Measurements from ENCODE around the gene DRAXIN.

The DRAXIN gene

DNA sequence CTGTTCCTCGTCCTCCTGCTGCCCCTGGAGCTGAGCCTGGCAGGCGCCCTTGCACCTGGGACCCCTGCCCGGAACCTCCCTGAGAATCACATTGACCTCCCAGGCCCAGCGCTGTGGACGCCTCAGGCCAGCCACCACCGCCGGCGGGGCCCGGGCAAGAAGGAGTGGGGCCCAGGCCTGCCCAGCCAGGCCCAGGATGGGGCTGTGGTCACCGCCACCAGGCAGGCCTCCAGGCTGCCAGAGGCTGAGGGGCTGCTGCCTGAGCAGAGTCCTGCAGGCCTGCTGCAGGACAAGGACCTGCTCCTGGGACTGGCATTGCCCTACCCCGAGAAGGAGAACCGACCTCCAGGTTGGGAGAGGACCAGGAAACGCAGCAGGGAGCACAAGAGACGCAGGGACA lies 14.8 kb downstream of the DRAXIN start:
- no peak overlapping the region for H3K4me3 ChIP-seq (ENCODE audit: low read depth, low read length)
- DNase-seq (ENCODE audit: low read depth): no peak
- TF ChIP-seq, protein P1, sequence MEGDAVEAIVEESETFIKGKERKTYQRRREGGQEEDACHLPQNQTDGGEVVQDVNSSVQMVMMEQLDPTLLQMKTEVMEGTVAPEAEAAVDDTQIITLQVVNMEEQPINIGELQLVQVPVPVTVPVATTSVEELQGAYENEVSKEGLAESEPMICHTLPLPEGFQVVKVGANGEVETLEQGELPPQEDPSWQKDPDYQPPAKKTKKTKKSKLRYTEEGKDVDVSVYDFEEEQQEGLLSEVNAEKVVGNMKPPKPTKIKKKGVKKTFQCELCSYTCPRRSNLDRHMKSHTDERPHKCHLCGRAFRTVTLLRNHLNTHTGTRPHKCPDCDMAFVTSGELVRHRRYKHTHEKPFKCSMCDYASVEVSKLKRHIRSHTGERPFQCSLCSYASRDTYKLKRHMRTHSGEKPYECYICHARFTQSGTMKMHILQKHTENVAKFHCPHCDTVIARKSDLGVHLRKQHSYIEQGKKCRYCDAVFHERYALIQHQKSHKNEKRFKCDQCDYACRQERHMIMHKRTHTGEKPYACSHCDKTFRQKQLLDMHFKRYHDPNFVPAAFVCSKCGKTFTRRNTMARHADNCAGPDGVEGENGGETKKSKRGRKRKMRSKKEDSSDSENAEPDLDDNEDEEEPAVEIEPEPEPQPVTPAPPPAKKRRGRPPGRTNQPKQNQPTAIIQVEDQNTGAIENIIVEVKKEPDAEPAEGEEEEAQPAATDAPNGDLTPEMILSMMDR (IDR thresholded peaks at IDR 0.05; ENCODE audit: low read depth, low read length, missing control alignments): no peak
- in situ Hi-C loops (cut with HindIII; ENCODE audit: low sequenced_read_pairs): no loop called here

DNA sequence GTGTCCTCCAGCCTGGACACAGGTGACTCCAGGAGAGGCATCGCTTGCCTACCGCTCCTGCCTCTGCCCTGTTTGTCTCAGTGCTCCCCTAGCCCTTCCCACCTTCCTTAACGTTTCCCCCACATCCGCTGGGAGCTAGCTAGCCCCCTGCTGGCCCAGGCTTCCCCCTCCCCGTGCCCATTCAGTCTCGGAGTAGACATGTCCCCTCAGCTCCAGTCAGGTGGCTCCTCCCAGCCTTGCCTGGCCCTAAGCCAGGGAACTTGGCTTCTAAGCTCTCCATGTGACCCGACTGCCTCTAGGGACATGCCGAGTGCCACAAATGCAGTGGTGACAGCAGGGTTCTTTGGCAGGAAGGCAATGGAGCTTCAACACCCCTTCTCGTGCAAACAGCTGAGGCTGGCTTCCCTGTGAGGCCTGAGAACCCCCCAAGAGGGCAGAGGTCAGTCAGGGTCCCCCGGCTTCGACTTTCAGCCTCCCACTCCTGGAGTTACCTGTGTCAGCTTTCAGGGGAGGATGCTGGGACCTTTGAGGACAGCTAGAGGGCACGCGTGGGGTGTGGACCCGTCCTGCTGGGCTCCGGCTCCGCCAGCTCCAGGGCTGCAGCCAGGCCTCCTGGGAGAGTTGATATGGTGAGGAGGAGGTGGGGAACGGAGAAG lies 16.2 kb downstream of the DRAXIN start:
- no peak overlapping the region for H3K4me3 ChIP-seq (ENCODE audit: low read depth, low read length)
- TF ChIP-seq, protein P1 (IDR thresholded peaks at IDR 0.05; ENCODE audit: low read depth, low read length, missing control alignments): peak; percentile 1
- no peak for DNase-seq (ENCODE audit: low read depth)
- in situ Hi-C loops (cut with HindIII; ENCODE audit: low sequenced_read_pairs): no loop called here

DNA sequence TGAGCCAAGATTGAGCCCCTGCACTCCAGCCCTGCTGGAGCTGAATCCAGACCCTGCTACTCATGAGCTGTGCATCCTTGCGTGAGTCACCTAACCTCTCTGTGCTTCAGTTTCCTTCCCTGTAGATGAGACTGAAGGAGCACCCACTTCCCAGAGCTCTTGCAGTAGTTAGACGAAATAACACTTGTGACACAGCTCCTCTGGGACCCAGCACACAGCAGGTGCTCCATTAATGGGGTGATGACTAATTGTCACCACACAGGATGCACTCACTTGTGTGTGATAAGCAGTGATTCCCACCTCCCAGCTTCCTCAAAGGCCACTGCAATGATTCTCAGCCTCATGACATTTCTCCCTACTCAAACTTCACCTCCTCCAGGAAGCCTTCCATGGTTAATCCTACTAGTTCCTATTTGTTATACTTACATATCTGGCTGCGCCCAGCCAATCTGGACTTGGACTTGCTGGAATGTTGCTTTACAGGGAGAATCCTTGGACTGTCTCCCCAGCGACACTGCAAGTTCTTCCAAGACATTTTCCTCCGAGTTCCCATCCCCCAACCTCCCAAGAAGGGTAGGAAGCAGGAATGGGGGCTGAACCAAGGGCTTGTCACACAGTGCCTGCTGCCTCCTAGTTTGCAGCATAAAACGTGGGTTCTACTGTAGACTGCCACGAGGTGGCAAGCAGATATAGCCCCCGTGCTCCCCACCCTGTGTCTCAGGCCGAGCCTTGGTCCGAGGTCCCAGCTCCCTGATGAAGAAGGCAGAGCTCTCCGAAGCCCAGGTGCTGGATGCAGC lies 17.2 kb downstream of the DRAXIN start:
- H3K4me3 ChIP-seq (ENCODE audit: low read depth, low read length): no peak overlapping the region
- DNase-seq (ENCODE audit: low read depth): no peak
- TF ChIP-seq, protein P1 (IDR thresholded peaks at IDR 0.05; ENCODE audit: low read depth, low read length, missing control alignments): no peak
- in situ Hi-C loops (cut with HindIII; ENCODE audit: low sequenced_read_pairs): no loop called here

DNA sequence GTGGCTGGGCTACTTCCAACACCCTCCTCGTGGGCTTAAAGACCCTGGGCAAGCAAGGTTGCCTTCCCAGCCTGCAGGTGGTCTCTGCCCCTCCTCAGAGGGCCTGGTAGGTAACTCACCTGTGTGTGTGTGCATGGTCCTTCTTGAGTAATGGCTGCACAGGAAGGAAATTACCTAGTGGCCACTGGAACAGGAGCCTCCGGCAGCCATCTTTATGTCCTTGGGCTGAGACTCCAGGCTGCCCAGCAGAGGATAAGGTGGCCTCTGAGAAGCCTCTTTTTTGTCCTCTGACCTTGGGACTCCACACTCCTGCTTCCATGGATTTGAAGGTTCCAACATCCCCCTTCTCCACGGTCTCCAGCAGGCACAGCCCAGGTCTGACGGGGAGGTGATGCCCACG lies 20.0 kb downstream of the DRAXIN start:
- no peak for DNase-seq (ENCODE audit: low read depth)
- in situ Hi-C loops (cut with HindIII; ENCODE audit: low sequenced_read_pairs): loop anchor here (5.0 to 10.0 kb wide), 2 partner anchors 47 to 469 kb away; partner anchors contain the start of gene FBXO6

DNA sequence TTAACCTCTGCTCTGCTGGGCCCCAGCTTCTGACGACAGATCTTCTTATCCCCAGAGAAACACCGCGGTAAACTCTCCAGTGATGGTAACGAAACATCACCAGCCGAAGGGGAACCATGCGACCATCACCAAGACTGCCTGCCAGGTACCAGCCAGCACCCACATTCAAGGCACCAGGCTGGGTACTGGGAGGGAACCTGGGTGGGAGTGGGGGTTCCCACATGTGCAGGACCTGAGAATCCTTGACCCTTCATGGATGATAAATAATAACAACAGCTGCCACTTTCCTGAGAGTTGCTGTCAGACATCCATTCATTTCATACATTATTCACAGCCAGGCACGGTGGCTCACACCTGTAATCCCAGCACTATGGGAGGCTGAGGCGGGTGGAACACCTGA lies 20.8 kb downstream of the DRAXIN start:
- H3K4me3 ChIP-seq (ENCODE audit: low read depth, low read length): no peak overlapping the region
- DNase-seq (ENCODE audit: low read depth): no peak
- TF ChIP-seq, protein P1 (IDR thresholded peaks at IDR 0.05; ENCODE audit: low read depth, low read length, missing control alignments): no peak
- in situ Hi-C loops (cut with HindIII; ENCODE audit: low sequenced_read_pairs): loop anchor here (5.0 to 10.0 kb wide), 2 partner anchors 47 to 470 kb away; partner anchors contain the start of gene FBXO6

More for the DNA sequence above, 20.0 kb downstream of the DRAXIN start:
- TF ChIP-seq, protein P1 (IDR thresholded peaks at IDR 0.05; ENCODE audit: low read depth, low read length, missing control alignments): no peak
- no peak overlapping the region for H3K4me3 ChIP-seq (ENCODE audit: low read depth, low read length)

DNA sequence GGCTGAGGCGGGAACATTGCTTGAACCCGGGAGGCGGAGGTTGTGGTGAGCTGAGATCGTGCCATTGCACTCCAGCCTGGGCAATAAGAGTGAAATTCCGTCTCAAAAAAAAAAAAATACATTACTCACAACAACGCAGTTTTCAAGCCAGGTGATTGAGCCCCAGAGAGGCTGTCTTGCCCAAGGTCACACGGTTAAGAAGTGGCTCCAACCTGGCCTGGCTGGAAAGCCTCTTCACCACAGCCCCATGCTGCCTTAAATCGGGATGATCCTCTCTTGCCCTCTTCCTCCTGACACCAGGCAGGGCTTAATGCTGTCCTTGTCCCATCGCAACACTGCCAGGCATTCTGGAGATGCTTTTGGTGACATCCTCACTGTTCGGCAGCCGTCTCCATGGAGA lies 21.6 kb downstream of the DRAXIN start:
- DNase-seq (ENCODE audit: low read depth): no peak
- no peak overlapping the region for H3K4me3 ChIP-seq (ENCODE audit: low read depth, low read length)
- in situ Hi-C loops (cut with HindIII; ENCODE audit: low sequenced_read_pairs): loop anchor here (5.0 to 10.0 kb wide), 2 partner anchors 48 to 471 kb away; partner anchors contain the start of gene FBXO6
- TF ChIP-seq, protein P1 (IDR thresholded peaks at IDR 0.05; ENCODE audit: low read depth, low read length, missing control alignments): no peak

Data from astrocyte of the cerebellum (primary cell).